K562 (cell line): Measurements from ENCODE around the gene IMP4. TPM values are rescaled to one million over a fixed set of nuclear protein-coding genes. Genes with fewer than 3 reads are reported as not detected.

ENCODE experiments used
- EGR1 ChIP-seq: fragments of 450-650 bp; conservative IDR thresholded peaks from 2 replicates; pipeline ENCODE4 v1.6.1; 2017; ENCODE audit warnings: mild to moderate bottlenecking
- ETV6 ChIP-seq, 3 experiments: fragments of 150-350 bp in 1 of 3; sonication (generic) in 1 of 3; formaldehyde crosslinking in 1 of 3; IDR thresholded peaks; 2 replicates each; pipeline versions ENCODE4 v1.6.1 to v1.8.0; 2014 to 2022; ENCODE audit warnings: borderline replicate concordance in 2 of 3, low read depth in 2 of 3, antibody characterized with exemption in 1 of 3, low read length in 1 of 3, mild to moderate bottlenecking in 1 of 3, missing genetic modification reagents in 1 of 3
- KDM2B ChIP-seq: fragments of 250-450 bp; sonication (Bioruptor Pico); IDR thresholded peaks from 2 replicates; pipeline ENCODE4 v1.8.0; 2021; ENCODE audit warnings: mild to moderate bottlenecking, moderate library complexity
- MBD1 ChIP-seq: fragments of 250-450 bp; sonication (Bioruptor Pico); IDR thresholded peaks from 2 replicates; pipeline ENCODE4 v1.8.0; 2022; ENCODE audit warnings: inconsistent platforms
- NCOR1 ChIP-seq: fragments of 450-650 bp; IDR thresholded peaks from 2 replicates; pipeline ENCODE4 v1.6.1; 2016; ENCODE audit warnings: mild to moderate bottlenecking, moderate library complexity
- PHB ChIP-seq: fragments of 250-450 bp; sonication (Bioruptor Pico); IDR thresholded peaks from 2 replicates; pipeline ENCODE4 v1.5.0; 2021
- POLR2G ChIP-seq: fragments of 200-400 bp; formaldehyde crosslinking; IDR thresholded peaks from 2 replicates; pipeline ENCODE4 v1.6.1; 2017; ENCODE audit warnings: low read depth, mild to moderate bottlenecking, antibody characterized with exemption, low read length, moderate library complexity
- REST ChIP-seq, 2 experiments: fragments of 450-650 bp; formaldehyde crosslinking in 1 of 2; IDR thresholded peaks; 2 replicates each; pipeline versions ENCODE4 v1.4.0 to v1.6.1; 2014 to 2020; ENCODE audit warnings: mild to moderate bottlenecking in 2 of 2, borderline replicate concordance in 1 of 2, low read depth in 1 of 2
- RFX7 ChIP-seq: fragments of 250-450 bp; sonication (Bioruptor Pico); IDR thresholded peaks from 2 replicates; pipeline ENCODE4 v1.5.1; 2021; ENCODE audit warnings: mild to moderate bottlenecking
- SMC3 ChIP-seq: conservative IDR thresholded peaks from 2 replicates; pipeline ENCODE4 v1.6.1; 2011; ENCODE audit warnings: low read depth, low read length, improper control_type of control experiment; ENCODE audit not compliant: insufficient read depth
- STAT5B ChIP-seq: fragments of 250-450 bp; sonication (Bioruptor Pico); IDR thresholded peaks from 2 replicates; pipeline ENCODE4 v1.8.0; 2021; ENCODE audit warnings: mild to moderate bottlenecking, inconsistent platforms
- TAL1 ChIP-seq: fragments of 450-650 bp; IDR thresholded peaks from 2 replicates; pipeline ENCODE4 v1.6.1; 2016; ENCODE audit warnings: mild to moderate bottlenecking
- TRIM24 ChIP-seq, 2 experiments: fragments of 450-650 bp; IDR thresholded peaks; 2 replicates each; pipeline ENCODE4 v1.6.1; 2016
- VEZF1 ChIP-seq: fragments of 200-800 bp; sonication (Bioruptor generic); IDR thresholded peaks from 2 replicates; pipeline ENCODE4 v1.6.1; 2017; ENCODE audit warnings: missing genetic modification characterization, missing compliant biosample characterization
- ZBTB8A ChIP-seq: fragments of 450-650 bp; IDR thresholded peaks from 2 replicates; pipeline ENCODE4 v1.6.1; 2018; ENCODE audit warnings: mild to moderate bottlenecking, moderate library complexity; ENCODE audit not compliant: partially characterized antibody
- ZNF232 ChIP-seq: sonication (generic); formaldehyde crosslinking; IDR thresholded peaks from 2 replicates; pipeline ENCODE4 v1.8.0; 2022; ENCODE audit warnings: mild to moderate bottlenecking, missing genetic modification reagents
- polyA plus RNA-seq, 8 experiments: library from polyadenylated mRNA; depleted of rRNA in 4 of 8; stranded (reverse) in 5 of 8; unstranded in 3 of 8; fragments of >200 nt; fragmentation: Nextera tagmentation in 2 of 8; fragmentation: Illumina TruSeq in 1 of 8; extraction: Ambion mirVana in 2 of 8; extraction: Trizol in 1 of 8; gene quantifications; 2 replicates each; pipeline versions ENCODE4 v1.2.1 to v1.2.3, GENCODE V29; 2011 to 2014; ENCODE audit warnings: inconsistent platforms in 1 of 8, missing spikeins in 1 of 8
- total RNA-seq, 7 experiments: library from RNA; depleted of rRNA in 6 of 7; stranded (reverse); fragments of >200 nt in 6 of 7; fragmentation: Illumina TruSeq in 2 of 7; extraction: Trizol in 2 of 7; gene quantifications; 2 replicates each; pipeline versions ENCODE4 v1.2.1 to v1.2.3, GENCODE V29; 2011 to 2021; ENCODE audit warnings: low replicate concordance in 1 of 7

IMP4 gene
- total and polyA plus RNA-seq, 9 of the 15 experiments (the other 6 are each of a cell fraction or from before 2014, with no cell fraction given), result 35.4 to 209 (median 100.0) TPM

DNA sequence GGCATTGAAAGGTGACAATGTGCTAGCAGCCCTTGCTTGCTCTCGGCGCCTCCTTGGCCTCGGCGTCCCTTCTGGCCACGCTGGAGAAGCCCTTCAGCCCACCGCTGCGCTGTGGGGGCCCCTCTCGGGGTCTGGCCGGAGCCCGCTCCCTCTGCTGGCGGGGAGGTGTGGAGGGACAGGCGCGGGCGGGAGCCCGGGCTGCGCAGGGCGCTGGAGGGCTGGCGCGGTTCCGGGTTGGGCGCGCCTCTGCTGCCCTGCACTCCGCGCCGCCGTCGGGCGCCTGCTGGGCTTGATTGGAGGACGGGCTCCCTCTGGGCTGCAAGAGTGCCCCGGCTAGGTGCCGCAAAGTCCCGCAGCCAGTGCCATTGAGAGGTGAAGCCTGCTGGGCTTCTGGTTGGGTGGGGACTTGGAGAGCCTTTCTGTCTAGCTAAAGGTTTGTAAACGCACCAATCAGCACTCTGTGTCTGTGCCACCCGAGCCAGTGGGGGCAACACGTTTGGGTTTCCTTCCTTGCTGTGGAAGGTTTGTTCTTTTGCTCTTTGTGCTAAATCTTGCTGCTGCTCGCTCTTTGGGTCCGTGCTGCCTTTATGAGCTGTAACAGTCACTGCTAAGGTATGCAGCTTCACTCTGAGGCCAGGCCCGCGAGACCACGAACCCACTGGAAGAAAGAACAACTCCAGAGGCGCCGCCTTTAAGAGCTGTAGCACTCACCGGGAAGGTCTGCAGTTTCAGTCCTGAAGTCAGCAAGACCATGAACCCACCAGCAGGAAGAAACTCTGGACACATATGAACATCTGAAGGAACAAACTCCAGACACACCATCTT is 14.8 kb upstream of the IMP4 start (continued):
- TF ChIP-seq TRIM24 (IDR thresholded peaks at IDR 0.05) (no peak), STAT5B (CRISPR knock-in tag) (no peak), ETV6 (IDR thresholded peaks at IDR 0.05; ENCODE audit: borderline replicate concordance in 1 of 2, low read depth in 2 of 2, low read length in 1 of 2) (no peak), ETV6 (CRISPR knock-in tag; IDR thresholded peaks at IDR 0.05; ENCODE audit: borderline replicate concordance) (no peak), SMC3 (no peak), RFX7 (no peak), POLR2G (peak; percentile 31; the same call in 1 of the 2 replicates), NCOR1 (no peak), ZNF232 (CRISPR knock-in tag) (no peak), VEZF1 (CRISPR knock-in tag) (0 out of 2 replicates have a peak, but pooled peaks have one; percentile 27), TAL1 (no peak), PHB (no peak), EGR1 (no peak), KDM2B (CRISPR knock-in tag) (no peak), ZBTB8A (no peak), REST (IDR thresholded peaks at IDR 0.05; ENCODE audit: borderline replicate concordance) (no peak), REST (CRISPR knock-in tag; IDR thresholded peaks at IDR 0.05; ENCODE audit: low read depth) (no peak), MBD1 (CRISPR knock-in tag) (no peak)
